ENCODE measurements around the gene CEP78.

DNA sequence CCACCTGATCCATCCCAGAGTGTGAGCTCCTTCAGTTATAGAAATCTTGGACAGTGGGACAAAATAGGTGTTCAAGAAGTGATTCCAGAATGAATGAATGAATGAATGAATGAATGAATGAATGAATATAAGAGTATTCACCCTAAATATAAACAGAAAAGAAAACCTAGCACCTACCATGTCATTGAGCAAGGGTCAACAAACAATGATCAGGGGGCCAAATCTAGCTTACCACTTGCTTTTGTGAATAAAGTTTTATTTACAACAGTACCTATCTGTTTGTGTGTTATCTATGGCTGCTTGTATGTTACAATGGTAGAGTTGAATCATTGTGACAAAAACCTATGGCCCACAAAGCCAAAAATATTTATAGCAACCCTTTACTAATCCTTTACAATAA, 43.9 kb upstream of the CEP78 start:
- TF ChIP-seq, protein P1, sequence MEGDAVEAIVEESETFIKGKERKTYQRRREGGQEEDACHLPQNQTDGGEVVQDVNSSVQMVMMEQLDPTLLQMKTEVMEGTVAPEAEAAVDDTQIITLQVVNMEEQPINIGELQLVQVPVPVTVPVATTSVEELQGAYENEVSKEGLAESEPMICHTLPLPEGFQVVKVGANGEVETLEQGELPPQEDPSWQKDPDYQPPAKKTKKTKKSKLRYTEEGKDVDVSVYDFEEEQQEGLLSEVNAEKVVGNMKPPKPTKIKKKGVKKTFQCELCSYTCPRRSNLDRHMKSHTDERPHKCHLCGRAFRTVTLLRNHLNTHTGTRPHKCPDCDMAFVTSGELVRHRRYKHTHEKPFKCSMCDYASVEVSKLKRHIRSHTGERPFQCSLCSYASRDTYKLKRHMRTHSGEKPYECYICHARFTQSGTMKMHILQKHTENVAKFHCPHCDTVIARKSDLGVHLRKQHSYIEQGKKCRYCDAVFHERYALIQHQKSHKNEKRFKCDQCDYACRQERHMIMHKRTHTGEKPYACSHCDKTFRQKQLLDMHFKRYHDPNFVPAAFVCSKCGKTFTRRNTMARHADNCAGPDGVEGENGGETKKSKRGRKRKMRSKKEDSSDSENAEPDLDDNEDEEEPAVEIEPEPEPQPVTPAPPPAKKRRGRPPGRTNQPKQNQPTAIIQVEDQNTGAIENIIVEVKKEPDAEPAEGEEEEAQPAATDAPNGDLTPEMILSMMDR (IDR thresholded peaks at IDR 0.05): no peak
- TF ChIP-seq POLR2A (IDR thresholded peaks at IDR 0.05): no peak
